Prostate gland (tissue), 2 donors: ENCODE data around the gene NUP107.

Source experiments
- POLR2AphosphoS5 ChIP-seq: sonication (generic); formaldehyde crosslinking; IDR thresholded peaks from one replicate; pipeline ENCODE4 v1.6.1; 2017; ENCODE audit warnings: antibody characterized with exemption
- TF ChIP-seq, protein P1 (sequence below), 4 experiments: fragments of 200-600 bp in 2 of 4; fragments of 450-650 bp in 2 of 4; sonication (generic) in 2 of 4; IDR thresholded peaks; 1 replicate in 3 of 4; 2 replicates in 1 of 4; pipeline ENCODE4 v1.5.1; 2016 to 2019; ENCODE audit warnings: antibody characterized with exemption in 4 of 4, mild to moderate bottlenecking in 2 of 4, moderate library complexity in 2 of 4

DNA sequence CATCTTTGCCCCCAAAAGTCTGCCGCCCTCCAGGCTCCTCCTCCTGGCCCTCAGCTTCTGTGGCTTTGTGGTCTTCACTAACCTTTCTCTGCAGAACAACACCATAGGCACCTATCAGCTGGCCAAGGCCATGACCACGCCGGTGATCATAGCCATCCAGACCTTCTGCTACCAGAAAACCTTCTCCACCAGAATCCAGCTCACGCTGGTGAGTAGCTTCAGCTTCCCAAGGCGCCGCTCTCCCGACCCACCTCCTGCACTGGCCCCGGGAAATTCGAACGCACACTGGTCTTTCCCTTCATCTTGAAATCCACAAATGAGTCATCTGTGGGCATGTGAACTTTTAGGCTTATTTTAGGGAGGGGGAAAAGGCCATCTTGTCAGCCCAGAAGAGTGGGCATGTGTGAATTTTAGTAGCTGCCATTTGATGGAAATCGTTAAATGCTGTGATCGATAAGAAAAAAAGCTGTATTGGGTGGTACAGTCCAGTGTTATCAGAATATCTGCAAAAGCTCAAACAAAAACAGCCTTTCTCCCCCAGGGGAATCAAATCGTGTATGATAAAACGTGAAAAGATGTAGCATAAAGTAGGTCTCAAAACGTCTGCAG lies 59.9 kb downstream of the NUP107 start:
- TF ChIP-seq, protein P1, sequence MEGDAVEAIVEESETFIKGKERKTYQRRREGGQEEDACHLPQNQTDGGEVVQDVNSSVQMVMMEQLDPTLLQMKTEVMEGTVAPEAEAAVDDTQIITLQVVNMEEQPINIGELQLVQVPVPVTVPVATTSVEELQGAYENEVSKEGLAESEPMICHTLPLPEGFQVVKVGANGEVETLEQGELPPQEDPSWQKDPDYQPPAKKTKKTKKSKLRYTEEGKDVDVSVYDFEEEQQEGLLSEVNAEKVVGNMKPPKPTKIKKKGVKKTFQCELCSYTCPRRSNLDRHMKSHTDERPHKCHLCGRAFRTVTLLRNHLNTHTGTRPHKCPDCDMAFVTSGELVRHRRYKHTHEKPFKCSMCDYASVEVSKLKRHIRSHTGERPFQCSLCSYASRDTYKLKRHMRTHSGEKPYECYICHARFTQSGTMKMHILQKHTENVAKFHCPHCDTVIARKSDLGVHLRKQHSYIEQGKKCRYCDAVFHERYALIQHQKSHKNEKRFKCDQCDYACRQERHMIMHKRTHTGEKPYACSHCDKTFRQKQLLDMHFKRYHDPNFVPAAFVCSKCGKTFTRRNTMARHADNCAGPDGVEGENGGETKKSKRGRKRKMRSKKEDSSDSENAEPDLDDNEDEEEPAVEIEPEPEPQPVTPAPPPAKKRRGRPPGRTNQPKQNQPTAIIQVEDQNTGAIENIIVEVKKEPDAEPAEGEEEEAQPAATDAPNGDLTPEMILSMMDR (IDR thresholded peaks at IDR 0.05): no peak
- no peak for TF ChIP-seq POLR2AphosphoS5
